ENCODE measurements around the gene CERS2.

- TF ChIP-seq CTCF (IDR thresholded peaks at IDR 0.05) (peak; percentile 85 to 97 (median 93)), POLR2AphosphoS5 (IDR thresholded peaks at IDR 0.05) (peak in 2 of 3 donors; percentile 9 to 24), POLR2A (IDR thresholded peaks at IDR 0.05) (no peak)
These were observed 21.3 kb upstream of the CERS2 start for GRCh38 chr1:150995896-150996295.
